ENCODE results near the gene EPM2A.

- TF ChIP-seq CTCF (conservative IDR thresholded peaks at IDR 0.05; ENCODE audit: low read depth, low read length): no peak
- no peak for TF ChIP-seq BHLHE40 (IDR thresholded peaks at IDR 0.05; ENCODE audit: low read depth, low read length)
- TF ChIP-seq RFX5 (IDR thresholded peaks at IDR 0.05; ENCODE audit: low read depth, low read length): no peak
- TF ChIP-seq POLR2A (IDR thresholded peaks at IDR 0.05; ENCODE audit: low read depth, low read length): no peak
- TF ChIP-seq CEBPB (IDR thresholded peaks at IDR 0.05; ENCODE audit: low read depth, low read length): no peak
- no peak for TF ChIP-seq MAZ (IDR thresholded peaks at IDR 0.05; ENCODE audit: borderline replicate concordance, low read depth, low read length)
These were observed 27.9 kb downstream of the EPM2A start for GRCh38 chr6:145707397-145707796.
